NB4 (cell line): ENCODE measurements around the gene CSF1R.

Source experiments
- DNase-seq: peaks from one replicate; pipeline ENCODE4 v3.0.0; 2010; ENCODE audit warnings: low read depth
- H3K4me3 ChIP-seq: one replicate; pipeline ENCODE4 v1.5.1; 2011; ENCODE audit warnings: mild to moderate bottlenecking, low read depth, low read length, moderate library complexity
- MYC ChIP-seq: IDR thresholded peaks from 2 replicates; pipeline ENCODE4 v1.6.1; 2011; ENCODE audit warnings: low read depth, low read length
- POLR2A ChIP-seq: IDR thresholded peaks from 2 replicates; pipeline ENCODE4 v1.6.1; 2011; ENCODE audit warnings: mild to moderate bottlenecking; ENCODE audit not compliant: insufficient read length; ENCODE audit errors: extremely low read depth
- TF ChIP-seq, protein P1 (sequence below): IDR thresholded peaks from one replicate; pipeline ENCODE4 v1.5.1; 2012; ENCODE audit warnings: low read depth, low read length
- TF ChIP-seq, protein P2 (sequence below): IDR thresholded peaks from 2 replicates; pipeline ENCODE4 v1.6.1; 2011; ENCODE audit warnings: low read depth, low read length

Gene CSF1R

DNA sequence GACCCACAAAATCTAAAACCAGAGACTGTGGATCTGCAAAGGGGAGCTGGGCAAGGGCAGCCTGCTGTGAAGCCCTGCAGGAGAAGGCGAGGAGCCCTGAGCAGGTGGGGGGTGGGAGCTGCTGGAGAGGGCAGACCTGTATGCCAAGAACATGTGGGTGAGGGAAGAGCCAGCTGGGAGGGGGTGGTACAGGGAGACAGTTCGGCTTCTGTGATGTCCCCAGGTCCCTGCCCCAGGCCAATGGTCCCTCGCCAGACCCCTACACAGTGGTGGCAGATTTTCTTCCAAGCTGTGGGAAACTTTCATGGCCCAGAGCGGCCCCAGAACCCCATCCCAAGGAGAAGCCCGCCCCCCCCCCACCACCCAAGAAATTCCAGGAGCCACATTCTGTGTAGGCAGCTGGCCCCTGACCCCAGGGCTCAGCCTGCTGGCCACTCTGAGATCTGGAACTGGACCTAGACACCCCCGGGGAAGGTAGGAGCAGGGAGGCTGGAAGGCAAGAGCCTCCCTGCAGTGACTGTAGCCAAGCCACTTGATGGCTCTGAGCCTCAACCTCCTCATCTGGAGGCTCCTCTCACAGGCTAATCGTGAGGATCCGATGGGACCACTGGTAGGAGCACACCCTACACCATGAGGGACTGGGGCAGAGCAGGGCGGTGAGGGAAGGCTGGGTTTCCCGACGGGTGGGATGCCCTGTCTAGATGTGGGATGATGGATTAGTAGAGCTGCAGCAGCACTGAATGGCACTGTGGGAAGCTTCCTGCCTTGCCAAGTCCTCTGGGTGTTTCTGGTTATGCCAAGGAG lies 22.6 kb upstream of the CSF1R start:
- TF ChIP-seq POLR2A, result no peak
- TF ChIP-seq, protein P1, sequence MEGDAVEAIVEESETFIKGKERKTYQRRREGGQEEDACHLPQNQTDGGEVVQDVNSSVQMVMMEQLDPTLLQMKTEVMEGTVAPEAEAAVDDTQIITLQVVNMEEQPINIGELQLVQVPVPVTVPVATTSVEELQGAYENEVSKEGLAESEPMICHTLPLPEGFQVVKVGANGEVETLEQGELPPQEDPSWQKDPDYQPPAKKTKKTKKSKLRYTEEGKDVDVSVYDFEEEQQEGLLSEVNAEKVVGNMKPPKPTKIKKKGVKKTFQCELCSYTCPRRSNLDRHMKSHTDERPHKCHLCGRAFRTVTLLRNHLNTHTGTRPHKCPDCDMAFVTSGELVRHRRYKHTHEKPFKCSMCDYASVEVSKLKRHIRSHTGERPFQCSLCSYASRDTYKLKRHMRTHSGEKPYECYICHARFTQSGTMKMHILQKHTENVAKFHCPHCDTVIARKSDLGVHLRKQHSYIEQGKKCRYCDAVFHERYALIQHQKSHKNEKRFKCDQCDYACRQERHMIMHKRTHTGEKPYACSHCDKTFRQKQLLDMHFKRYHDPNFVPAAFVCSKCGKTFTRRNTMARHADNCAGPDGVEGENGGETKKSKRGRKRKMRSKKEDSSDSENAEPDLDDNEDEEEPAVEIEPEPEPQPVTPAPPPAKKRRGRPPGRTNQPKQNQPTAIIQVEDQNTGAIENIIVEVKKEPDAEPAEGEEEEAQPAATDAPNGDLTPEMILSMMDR, result no peak
- TF ChIP-seq MYC, result no peak
- TF ChIP-seq, protein P2, sequence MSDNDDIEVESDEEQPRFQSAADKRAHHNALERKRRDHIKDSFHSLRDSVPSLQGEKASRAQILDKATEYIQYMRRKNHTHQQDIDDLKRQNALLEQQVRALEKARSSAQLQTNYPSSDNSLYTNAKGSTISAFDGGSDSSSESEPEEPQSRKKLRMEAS, result no peak
- H3K4me3 ChIP-seq, result no peak overlapping the region
- DNase-seq, result no peak

DNA sequence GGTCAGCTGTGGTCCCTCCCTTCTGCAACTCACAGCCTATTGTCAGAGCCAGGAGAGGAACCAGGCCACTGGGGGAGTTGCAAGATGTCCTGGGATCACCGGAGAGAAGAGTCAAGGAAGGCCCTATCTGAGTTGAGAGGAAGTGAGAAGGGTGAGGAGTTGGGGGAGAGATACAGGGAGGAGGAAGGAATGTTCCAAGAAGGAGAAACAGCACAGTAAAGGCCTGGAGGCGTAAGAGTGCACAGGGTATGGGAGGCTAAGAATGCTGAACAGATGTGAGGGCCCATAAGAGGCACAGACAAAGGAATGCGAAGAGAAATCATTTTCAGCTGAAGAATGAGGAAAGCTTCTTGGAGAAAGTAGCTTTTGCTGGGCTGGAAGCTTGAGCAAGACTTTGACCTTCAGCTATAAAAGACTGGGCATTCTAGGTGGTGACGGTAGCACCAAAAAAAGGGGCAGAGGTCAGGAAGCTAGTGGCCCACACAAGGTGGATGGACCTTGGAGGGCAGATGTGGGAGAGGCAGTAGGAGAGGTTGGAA lies 21.6 kb upstream of the CSF1R start:
- DNase-seq, result peak; percentile 42
- H3K4me3 ChIP-seq, result no peak overlapping the region
- TF ChIP-seq, protein P1, result no peak
- no peak for TF ChIP-seq MYC
- TF ChIP-seq, protein P2, result no peak

DNA sequence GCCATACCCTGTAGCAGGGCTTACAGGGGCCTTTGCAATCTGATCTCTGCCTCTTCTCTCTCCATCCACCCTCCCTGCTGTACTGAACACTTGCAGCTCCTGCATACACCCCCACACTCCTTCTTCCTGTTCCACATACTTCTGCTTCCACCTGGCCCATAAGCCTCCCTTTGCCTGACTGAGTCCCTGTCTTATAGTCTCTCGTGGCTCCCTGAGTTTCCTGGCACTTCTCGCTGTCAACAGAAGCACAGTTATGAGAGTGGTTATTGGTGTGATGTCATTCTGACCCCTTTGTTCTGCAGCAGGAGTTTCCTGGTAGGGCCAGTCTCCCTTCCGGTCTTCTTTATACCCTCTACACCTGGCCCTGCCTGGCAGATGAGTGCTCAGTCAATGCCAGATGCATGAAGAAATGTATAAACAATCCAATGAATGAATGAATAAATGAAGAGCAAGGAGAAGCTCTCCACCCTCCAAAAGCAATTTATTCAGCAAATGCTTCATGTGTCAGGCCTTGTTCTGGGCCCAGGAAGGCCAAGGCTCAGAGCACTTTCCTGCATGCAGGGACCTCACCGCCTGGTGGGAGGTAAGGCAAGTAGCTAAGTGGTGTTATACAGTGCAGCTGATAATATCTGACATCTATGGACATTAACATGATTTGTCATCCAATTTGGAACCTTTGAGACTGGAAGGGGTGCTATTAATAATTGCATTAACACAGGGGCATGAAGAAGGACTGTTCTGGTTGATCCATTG lies 20.5 kb upstream of the CSF1R start:
- H3K4me3 ChIP-seq, result no peak overlapping the region
- DNase-seq, result peak; percentile 64
- TF ChIP-seq, protein P2, result no peak
- TF ChIP-seq POLR2A (no peak), MYC (no peak)
- TF ChIP-seq, protein P1, result no peak

DNA sequence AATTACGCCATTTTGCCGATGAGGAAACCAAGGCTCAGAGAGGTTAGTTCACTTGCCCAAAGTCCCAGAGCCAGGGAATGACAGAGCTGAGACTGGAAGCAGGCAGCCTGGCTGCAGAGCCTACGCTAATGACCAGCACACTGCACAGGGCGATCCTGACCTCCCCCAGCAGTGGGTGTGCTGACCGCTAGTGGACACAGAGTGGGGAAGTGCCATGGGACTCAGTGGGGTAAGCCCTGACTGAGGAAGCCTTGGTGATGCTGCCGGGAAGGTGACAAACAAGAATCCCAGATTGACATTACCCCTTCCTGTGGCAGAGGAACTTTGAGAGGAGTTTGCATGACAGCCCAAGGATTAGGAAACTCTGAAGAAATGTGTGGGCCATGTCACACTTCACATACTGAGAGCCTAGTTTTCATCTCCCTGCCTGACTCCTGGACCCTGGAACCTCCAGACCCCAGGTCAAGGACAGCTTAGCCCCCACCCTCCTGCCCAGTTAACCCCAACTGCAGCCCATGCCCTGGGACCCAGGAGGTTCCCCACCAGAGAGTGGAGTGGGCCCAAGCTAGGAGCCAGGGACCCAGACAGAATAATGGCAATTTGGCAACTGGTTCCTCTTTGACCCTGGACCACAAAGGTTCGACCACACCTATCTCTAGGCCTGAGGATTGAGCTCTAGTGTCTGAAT lies 19.7 kb upstream of the CSF1R start:
- DNase-seq, result no peak
- H3K4me3 ChIP-seq, result no peak overlapping the region
- TF ChIP-seq, protein P1, result no peak
- no peak for TF ChIP-seq POLR2A
- TF ChIP-seq, protein P2, result no peak
- TF ChIP-seq MYC, result no peak

DNA sequence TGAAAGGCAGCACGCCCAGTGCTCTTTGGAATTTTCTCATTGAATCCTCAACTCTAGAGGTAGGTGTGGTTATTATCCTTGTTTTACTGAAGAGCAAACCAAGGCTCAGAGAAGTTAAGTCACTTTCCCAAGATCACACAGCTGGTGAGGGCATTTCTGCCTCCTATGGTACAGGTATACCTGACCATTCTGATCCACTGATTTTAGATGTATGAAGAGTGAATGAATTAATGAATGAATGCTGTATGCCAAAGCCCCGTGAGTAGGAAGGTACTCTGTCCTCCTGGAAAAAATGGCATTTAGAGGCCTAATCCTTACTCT lies 18.2 kb upstream of the CSF1R start:
- TF ChIP-seq, protein P2, result no peak
- no peak for TF ChIP-seq POLR2A
- TF ChIP-seq, protein P1, result no peak
- TF ChIP-seq MYC, result no peak

More for the DNA sequence above, 18.2 kb upstream of the CSF1R start:
- H3K4me3 ChIP-seq, result no peak overlapping the region
- no peak for DNase-seq
